HFF-Myc (cell line): Measurements from ENCODE around the gene CDC16.
"Not testable (repeated sequence)": the region's sequence is repeated elsewhere in the genome, so short reads cannot be mapped to it uniquely, and the experiment has no call there.

Source experiments
- DNase-seq: peaks from one replicate; pipeline ENCODE4 v3.0.0-alpha.2; 2011; ENCODE audit warnings: low read depth; ENCODE audit errors: extremely low read depth
- H3K4me3 ChIP-seq: replicated peaks from 2 replicates; pipeline ENCODE4 v1.5.1; 2011; ENCODE audit warnings: low read depth, mild to moderate bottlenecking, control low read depth, low read length
- TF ChIP-seq, protein P1 (sequence below): IDR thresholded peaks from 2 replicates; pipeline ENCODE4 v1.5.1; 2012; ENCODE audit warnings: mild to moderate bottlenecking, low read depth, low read length, control low read depth; ENCODE audit errors: missing control alignments

The CDC16 gene

DNA sequence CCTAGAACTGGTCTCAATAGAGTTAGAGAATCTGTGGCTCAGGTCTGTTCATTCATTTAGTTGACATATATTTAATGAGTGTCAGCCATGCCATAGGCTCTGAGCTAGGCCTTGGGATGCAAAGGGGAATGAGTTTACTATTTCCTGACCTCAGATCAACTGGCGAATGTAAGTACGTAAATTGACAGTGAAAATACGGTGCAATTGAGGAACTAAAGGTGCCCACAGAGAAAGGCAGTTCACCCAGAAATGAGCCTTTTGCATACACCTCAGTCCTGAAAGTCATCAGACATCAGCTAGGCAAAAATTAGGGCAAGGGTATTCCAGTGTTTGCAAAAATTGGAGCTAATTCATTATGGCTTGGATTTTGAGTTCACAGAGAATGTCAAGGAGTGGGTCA, 26.1 kb downstream of the CDC16 start:
- no peak overlapping the region for H3K4me3 ChIP-seq
- TF ChIP-seq, protein P1, sequence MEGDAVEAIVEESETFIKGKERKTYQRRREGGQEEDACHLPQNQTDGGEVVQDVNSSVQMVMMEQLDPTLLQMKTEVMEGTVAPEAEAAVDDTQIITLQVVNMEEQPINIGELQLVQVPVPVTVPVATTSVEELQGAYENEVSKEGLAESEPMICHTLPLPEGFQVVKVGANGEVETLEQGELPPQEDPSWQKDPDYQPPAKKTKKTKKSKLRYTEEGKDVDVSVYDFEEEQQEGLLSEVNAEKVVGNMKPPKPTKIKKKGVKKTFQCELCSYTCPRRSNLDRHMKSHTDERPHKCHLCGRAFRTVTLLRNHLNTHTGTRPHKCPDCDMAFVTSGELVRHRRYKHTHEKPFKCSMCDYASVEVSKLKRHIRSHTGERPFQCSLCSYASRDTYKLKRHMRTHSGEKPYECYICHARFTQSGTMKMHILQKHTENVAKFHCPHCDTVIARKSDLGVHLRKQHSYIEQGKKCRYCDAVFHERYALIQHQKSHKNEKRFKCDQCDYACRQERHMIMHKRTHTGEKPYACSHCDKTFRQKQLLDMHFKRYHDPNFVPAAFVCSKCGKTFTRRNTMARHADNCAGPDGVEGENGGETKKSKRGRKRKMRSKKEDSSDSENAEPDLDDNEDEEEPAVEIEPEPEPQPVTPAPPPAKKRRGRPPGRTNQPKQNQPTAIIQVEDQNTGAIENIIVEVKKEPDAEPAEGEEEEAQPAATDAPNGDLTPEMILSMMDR: no peak
- no peak for DNase-seq

DNA sequence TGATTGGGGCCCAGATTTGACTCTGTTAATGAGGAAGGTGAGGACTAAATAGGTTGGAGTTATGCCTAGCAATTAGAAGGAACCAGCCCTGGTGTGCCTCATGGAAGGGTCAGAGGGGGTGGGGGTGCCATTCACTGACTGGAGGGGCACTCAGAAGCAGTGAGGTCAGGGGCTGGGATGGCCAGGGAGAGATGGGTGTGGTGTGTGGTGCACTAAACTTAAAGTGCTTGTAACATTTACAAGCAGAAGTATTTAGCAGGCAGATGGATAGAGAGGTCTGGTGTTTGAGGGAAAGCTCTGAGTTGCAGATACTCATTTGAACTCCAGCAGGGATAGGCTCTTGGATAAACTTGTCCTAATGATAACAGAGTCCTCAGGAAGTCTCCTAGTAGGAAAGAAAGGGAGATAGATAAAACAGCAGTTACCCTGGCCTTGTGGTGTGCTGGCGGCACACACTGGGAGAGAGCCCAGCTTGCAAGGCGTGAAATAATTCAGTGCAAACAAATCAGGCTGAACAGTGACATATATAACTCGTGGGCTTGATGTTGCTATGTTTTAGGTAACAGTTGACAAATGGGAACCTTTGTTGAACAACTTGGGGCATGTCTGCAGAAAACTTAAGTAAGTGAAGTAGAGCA, 26.8 kb downstream of the CDC16 start:
- no peak overlapping the region for H3K4me3 ChIP-seq
- TF ChIP-seq, protein P1: no peak
- DNase-seq: no peak

DNA sequence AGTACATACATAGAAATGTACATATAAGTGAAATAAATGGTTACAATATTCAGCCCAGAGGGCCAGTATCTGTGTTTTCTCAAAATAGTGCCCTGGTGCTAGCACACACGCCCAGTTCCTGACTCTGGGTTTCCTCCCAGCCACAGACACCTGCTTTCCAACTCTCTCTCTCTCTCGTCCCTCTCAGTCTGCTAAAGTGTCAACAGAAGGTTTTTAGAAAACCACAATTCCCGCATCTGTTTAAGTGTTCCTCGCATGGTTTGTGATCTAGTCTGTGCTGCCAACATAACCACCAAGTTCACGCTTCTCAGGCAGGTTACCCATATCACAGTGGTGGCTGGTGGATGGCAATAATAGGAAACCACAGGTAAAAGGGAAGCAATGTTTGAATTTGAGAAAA, 28.9 kb downstream of the CDC16 start:
- no peak overlapping the region for H3K4me3 ChIP-seq
- no peak for DNase-seq
- TF ChIP-seq, protein P1: no peak

DNA sequence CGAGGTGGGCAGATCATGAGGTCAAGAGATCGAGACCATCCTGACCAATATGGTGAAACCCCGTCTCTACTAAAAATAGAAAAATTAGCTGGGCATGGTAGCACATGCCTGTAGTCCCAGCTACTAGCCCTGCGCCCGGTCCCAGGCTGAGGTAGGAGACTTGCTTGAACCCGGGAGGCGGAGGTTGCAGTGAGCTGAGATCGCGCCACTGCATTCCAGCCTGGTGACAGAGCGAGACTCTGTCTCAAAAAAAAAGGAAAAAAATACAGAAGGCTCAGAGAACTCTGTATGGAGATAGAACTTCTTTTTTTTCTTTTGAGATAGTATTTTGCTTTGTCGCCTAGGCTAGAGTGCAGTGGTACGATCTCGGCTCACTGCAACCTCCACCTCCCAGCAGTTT, 29.6 kb downstream of the CDC16 start:
- H3K4me3 ChIP-seq, DNase-seq: not testable (repeated sequence)

DNA sequence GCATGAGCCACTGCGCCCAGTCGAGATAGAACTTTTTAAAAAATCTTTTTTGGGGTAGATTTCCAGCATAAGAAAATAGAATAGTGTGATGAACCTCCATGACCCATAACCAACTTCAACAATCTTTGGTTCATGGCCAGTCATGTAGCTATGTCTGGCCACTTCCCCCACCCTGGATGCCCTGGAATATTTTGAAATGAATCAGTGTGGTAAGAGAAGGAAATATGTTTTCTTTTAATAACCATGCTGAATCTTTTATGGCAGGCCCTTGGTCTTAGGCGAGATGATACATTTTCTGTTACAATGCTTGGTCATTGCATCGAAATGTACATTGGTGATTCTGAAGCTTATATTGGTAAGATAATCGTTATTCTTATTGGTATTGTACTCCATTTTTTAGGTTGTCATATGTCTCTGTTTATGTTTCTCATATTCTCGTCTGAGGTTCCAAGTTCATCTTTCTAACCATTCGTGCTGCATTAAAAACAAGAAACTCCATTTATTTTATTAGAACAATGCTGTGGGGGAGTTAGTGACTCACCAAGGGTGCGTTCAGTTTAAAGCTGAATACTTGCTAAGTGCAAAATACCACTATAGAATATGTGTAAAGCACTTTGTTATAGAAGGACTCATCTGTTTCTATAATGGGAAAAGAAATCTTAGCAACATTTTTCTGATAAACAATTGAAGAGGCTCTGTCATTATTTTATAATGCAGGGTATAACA, 30.4 kb downstream of the CDC16 start:
- no peak overlapping the region for H3K4me3 ChIP-seq
- TF ChIP-seq, protein P1: no peak

DNA sequence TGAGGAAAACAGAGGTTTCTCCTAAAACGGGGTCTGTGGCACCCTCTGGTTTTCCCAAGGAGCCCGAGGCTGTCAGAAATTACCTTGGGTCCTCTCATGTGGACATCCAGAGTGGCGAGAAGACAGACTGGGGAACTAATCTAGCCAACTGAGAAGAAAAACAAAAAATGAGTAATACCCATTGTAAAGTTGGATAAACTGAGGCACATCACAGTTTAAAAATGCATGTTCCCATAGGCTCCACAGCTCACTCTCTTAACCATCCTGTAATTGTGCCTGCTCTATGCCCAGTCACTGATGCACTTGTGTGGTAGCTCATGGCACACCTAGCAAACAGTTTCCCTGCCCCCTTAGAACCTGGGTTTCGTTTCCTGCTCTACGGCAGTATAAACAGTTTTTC, 31.5 kb downstream of the CDC16 start:
- H3K4me3 ChIP-seq: no peak overlapping the region
- no peak for DNase-seq
- TF ChIP-seq, protein P1: no peak

More for the DNA sequence above, 30.4 kb downstream of the CDC16 start:
- DNase-seq: no peak

DNA sequence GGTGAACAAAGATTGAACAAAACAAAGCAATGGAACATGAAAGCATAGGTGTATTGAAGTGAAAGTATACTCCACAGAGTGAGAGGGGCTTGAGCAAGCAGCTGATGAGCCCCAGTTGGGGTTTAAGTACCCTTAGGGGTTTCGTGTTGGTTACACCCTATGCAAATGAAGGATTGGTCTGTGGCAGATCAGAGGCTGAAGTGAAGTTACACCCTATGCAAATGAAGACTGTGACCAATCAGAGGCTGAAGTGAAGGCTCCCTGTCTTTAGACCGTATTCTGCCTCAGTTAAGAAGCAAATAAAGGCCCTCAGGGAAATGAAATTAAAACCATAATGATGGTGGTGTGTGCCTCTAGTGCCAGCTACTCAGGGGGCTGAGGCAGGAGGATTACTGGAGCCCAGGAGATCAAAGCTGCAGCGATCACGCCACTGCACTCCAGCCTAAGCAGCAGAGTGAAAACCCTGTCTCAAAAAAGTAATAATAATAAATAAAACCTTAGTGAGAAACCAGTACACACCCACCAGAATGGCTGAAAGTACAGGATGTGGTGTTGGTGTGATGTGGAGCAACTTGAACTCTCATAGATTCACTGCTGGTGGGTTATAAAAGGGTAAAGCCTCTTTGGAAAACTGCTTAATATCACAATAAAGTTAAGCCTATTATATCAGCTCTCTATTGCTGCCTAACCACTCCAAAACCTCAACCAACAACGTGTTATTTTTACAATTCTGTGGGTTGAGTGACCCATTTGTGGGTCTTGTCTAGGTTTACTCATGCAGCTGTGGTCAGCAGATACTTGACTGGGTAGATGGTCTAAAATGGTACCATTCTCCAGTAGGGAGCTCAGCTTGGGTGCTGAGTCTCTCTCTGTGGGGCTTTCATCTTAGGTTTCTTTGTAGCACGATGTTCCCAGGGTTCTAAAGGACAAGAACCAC, 33.9 kb downstream of the CDC16 start:
- no peak overlapping the region for H3K4me3 ChIP-seq
- no peak for DNase-seq
- TF ChIP-seq, protein P1: no peak
